ENCODE measurements around the gene CBR4.
A peak's percentile ranks its signal among the peaks of the same experiment; 100 is the strongest.

The CBR4 gene

DNA sequence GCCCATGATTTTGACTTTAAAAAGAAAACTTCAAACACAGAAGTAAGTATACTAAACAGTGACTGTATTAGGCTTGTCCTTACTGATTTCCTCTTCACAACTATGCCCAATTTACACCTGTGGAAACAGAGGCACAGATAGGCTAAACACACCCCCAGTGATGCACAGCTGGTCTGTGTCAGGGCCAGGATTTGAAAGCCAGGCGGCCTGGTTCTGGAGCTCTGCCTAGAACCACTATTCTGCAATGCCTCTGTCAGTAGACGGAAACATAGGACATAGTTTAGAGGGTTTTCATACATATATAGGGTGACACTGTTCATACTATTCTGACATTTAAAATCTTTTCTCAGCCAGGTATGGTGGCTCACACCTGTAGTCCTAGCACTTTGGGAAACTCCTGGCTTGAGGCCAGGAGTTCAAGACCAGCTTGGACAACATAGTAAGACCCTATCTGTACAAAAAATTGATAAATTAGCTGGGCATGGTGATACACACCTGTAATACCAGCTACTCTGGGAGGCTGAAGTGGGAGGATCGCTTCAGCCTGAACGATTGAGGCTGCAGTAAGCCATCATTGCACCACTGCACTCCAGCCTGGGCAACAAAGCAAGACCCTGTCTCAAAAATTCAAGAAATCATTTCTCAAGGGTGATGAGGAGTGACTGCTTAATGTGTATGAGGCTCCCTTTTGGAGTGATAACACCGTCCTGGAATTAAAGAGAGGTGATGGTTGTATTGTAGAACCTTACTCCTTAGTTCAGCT, 23.0 kb upstream of the CBR4 start:
- FAIRE-seq = no peak

DNA sequence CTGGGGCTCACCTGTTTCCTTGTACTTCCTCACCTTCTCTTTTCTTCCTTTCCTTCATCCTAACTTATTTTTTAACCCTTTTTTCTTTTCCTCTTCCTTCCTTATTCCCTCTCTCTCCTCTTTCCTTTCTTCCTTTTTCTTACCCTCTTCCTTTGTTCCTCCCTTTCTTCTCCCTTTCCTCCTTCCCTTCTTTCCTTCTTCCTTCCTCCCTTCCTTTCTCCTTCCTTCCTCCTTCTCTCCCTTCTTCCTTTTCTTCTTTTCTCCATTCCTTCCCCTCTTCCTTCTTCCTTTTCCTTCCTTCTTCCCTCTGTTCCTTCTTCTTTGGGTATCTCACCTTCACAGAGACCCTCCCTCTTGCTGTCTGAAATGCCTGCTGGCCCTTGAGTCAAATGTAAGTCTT, 22.1 kb upstream of the CBR4 start:
- no peak for FAIRE-seq

DNA sequence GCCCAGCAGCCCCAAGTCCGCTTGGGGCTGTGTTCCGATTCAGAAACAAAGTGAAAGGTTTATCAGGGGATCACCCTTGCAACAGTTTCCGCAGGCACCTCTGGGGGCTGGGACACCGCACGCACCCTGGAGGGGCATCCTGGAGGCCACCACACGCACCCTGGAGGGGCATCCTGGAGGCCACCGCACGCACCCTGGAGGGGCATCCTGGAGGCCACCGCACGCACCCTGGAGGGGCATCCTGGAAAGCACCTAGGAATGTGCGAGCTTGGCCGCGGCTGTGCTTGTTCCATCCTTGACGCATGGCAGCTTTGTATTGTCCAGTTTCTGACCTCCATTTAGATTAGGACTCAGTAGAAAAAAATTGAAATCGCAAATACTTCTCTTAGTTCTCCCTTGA, 21.3 kb upstream of the CBR4 start:
- FAIRE-seq = no peak

DNA sequence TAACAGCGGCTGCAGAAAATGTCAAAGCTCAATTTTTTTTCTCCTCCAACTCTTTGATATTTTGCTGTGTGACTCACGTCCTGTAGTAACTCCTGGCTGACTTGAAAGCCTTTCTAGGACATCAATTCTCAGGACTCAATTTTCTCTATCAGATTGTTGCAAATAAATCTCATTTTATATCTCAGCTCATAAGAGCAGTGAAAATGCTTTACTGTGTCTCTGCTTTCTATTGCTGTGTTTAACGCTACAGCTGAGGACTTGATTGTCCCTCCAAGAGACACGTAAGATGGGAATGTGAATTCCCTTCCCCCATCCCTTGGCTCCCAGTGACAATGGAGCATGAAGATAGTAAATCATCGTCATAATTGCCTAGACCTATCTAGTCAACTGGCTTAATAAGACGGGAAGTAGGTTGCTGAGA, 20.5 kb upstream of the CBR4 start:
- no peak for FAIRE-seq

DNA sequence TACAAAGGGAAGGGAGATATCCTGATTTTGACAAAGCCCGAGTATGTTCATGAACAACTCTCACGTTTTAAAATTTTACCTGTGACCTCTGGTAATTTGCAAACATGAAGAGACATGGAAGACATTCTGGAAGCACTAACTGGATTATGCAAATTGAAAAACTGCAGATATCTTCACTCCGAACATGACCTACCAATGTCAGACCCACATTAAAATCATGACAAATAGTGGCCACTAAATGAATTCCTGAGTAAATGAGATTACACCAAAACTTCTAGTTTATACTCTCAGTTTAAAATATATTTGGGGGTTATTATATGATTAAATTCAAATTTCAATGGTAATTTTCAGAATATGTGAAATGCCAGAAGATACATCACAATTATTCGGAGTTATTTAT, 19.9 kb upstream of the CBR4 start:
- no peak for FAIRE-seq

DNA sequence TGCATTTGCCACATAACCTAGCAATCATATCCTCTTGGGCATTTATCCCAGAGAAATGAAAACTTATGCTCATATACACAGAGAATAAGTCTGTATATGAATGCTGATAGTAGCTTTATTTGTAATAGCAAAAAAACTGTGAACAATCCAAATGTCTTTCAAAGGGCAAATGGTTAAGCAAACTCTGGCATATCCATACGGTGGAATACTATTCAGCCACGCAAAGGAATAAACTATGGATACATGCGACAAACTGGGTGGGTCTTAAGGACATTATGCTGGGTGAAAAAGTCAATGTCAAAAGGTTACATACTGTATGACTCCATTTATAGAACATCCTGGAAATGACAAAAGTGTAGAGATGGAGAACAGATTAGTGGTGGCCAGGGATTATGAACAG, 17.6 kb upstream of the CBR4 start:
- FAIRE-seq = no peak

DNA sequence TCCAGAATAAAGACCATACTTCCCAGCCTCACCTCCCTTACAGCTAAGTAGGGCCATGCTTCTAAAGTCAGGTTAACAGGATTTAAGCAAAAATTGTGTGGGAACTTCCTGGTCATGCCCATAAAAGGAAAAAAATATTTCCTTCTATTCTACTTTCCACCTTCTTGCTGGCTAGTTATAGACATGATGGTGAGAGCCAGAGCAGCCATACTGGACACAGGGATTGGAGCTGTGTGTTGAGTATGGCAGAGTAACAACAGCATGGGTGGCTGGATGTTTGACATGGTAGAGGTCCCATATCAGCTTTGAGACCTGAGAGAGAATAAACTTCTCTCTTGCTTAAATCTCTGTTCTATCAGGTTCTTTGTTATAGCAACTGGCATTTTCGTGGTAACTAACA, 15.1 kb upstream of the CBR4 start:
- FAIRE-seq = no peak

DNA sequence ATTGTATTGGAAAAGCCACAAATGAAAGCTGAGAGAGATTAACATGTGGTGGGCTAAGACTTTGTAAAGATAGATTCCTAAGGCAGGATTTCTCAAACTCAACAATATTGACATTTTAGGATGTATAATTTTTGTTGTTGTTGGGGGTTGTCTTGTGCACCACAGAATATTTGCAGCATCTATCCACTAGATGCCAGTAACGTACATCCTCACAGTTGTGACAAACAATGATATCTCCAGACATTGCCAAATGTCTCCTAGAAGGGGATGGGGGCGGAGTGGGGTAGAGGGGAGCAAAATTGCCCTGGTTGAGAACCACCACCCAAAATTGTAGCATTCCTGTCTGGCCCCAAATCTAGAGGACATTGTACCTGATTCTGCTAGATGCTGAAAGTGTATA, 14.7 kb upstream of the CBR4 start:
- no peak for FAIRE-seq

DNA sequence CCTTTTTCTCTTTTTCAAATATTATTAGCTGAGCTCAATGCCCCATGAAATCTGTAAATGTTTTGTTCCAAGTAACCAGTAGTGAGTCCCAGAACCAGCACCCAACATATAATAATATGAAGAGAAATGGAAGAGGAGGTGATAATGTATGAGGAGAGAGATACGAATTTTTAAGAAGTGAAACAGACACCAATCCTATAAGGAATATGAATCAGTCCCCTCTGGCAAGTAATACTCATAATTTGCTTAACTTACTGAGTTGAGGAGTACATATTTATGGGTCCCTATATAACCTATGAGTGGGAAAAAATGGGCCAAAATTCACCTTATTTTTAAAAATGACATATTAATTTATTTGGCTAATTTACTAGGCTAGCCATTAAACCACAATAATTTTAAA, 8.4 kb upstream of the CBR4 start:
- FAIRE-seq = no peak

DNA sequence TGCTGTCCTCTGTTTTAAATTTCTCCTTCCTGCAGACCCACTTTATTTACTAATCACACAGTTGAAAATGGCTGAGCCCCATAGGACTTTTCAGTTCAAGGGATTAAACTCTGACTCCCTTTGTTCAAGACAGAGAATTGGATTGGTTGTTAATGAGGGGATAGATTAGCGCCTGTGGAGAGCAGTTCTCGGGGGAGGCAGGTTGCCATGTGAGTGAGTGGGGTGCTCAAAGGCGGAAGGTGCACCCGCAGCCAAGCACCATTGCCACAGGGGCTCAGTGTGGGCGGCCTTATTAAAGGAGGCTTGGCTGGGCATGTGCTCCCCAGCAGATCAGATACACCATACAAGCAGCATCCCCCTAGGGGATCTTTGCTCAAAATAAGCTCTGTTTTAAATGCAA, 7.9 kb upstream of the CBR4 start:
- FAIRE-seq = no peak

DNA sequence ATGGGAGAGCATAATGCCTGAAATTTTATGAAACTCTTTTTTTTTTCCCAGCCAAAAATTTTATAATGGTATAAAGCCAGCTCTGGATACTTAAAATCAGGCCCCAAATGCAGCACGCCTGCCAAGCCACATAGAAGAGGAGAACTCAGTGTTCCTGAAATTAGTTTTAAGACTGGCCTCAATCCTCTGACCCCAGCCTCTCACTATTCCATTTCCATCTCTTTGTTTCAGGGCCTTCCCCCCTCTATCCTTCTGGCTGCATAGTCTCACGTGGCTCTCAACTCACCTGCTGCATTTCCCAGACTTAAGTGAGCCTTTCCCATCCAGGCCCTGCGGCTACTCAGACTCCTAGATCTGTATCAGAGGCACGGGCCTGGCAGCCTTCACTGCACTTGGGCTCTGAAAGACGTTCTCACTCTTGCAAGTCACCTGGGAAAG, 5.2 kb upstream of the CBR4 start:
- FAIRE-seq = no peak

DNA sequence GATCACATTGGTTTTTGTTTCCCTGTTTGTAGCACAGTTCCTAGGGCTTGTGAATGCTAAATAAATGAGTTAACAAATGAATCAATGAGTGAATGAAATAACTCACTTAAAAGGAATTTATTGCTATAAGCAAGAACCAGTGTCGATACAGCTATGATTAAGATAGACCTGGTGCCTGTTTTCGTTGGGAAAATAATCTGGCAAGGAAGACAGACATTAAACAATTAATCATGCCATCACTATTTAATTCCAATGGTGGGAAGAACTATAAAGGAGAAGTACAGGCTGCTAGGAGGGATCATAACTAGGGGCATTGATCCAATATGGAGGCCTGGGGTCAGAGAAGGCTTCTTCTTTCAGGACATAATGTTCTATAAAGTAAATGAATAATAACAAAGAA, 4.5 kb upstream of the CBR4 start:
- FAIRE-seq = no peak

DNA sequence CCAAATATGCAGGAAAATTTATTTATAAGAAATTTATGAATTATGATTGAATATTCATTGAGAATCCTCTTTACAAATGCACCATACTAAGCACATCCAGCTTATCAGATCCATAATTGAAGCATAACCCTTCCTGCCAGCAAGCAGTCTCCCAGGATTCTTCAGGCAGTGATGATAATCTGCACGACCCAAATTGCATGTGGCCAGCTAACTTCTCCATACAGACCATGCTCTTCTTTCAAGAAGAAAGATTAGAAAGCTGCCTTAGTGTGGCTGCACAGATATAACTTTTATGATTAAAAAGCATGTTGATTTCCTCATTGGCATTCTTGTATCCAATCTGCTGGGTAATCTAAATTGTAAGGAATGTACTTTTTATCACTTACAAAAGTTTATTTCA, 3.3 kb upstream of the CBR4 start:
- no peak for FAIRE-seq

DNA sequence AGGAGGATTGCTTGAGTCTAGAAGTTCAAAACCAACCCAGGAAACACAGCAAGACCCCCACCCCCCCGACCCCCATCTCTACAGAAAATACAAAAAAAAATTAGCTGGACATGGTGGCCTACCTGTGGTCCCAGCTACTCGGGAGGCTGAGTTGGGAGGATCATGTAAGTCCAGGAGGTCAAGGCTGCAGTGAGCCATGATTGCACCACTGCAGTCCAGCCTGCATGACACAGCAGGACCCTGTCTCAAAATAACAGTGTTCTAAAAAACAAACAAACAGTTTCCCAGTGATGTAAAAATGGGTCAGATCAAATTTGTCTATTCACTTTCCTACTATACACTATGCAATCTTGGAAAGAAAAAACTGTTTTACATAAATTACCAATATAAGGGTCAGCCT, 2.0 kb upstream of the CBR4 start:
- FAIRE-seq = no peak

DNA sequence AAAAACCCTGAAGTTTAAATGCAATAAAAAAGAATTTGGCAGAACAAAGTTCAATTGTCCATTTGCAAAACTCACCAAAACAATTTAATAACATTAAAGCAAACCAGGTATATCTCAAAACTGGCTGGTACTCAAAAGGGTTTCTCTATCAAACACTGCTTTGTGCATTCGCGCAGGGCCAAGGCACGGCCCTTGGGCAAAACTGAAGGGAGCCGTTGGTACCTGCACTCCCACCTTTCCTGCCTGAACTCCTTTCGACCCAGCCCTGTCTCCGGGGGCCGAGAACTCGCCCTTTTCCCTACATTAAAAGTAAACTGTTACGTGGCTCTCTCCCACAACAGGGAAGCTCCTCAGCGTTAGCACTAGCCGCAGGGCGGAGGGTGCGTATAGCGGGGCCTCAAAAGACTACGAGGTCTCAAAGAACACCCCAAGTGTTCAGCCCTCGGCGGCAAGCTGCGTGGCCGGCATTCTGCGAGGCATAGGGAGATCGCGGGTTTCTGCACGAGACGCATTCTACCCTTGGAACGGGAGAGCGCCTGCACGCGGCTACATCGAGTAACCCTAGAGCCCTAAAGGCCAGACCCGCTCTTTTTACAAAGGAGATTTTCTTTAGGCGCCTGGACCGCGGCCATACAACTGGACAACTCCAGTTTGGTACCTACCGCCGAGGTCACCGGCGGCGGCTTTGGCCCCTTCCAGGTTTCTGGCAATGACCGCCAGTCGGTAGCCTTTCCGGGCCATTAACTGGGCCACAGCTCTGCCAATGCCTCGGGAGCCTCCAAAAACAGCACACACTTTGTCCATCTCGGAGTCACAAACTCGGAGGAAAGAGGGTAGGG, 550 bp downstream of the CBR4 start:
- FAIRE-seq = no peak

DNA sequence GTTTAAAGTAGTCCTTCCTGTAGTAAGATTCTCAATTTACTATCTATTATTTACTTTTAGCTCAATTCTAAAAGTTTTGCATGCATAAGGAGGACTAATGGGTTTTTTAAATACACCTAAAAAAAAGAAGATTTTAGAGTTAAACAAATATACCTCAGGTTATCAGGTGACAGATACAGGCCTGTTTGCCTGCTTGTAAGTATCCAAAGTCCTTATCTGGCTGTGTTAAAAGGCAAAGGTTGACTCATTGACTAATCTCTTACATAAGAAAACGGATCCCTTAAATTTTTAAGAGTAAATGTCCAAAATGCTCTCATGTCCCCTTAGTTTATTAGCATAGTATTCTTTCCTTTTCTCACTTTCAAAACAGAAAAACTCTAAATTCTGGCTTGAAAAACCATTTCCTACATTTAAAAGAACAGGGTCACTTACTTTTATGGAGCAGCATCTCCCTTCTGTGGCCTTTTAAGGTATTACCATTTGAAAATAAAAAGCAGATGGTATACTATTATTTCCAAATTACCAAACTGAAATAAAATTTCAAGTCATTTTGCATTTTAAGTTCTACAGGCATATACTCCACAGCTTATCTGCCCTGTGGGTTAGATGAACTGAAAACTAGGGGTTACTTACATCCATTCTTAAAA, 4.5 kb downstream of the CBR4 start:
- peak; percentile 95 for FAIRE-seq

DNA sequence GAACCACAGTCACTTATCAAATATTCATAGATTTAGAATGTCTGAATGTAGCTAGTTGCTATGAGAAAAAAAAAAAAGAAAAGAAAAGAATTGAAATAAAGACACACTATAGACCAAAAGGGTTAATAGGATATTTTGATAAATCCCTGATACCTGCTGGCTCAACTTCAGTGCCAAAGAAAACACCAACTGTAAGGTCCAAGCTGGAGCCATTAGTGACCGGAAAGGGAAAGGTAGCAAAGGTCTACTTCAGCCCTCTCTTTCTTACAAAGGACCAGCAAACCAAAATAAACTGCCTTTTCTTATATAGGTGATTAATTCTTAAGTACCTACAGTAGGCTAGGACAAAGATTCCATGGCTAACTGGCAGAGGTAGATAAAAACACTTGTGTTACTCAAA, 9.7 kb downstream of the CBR4 start:
- FAIRE-seq = no peak

DNA sequence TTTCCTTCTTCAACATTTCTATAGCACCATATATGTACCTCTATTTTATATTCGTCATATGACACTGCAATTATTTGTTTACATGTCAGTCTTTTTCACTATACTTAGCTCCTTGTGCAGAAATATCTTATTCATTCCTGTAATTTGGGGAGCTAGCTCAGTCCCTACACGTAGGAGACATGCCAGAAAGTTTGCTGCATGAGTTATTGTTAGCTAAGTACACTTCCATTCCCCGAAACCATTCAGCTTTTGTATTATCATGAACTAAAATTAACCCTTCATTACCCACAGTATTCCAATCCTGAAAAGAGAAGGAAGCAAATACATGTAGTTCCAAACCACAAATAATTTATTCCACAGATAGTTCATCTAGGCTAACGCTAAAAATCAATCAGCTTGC, 10.2 kb downstream of the CBR4 start:
- FAIRE-seq = no peak

DNA sequence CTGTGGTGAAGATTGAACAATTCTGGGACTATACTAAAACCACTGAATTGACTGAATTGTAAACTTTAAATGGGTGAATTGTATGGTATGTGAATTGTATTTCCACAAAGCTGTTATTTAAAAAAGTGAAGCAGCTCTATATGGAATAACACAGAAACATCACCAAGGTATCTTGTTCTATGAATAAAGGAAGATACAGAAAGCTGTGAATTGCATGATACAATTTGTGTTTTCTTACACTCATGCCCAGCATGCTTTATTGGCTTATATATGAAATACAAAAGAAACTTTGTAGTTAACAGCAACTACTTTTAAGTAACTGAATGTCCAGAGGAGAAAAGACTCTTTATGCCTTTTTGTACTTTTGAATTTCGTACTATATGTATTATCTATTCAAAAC, 11.5 kb downstream of the CBR4 start:
- no peak for FAIRE-seq

DNA sequence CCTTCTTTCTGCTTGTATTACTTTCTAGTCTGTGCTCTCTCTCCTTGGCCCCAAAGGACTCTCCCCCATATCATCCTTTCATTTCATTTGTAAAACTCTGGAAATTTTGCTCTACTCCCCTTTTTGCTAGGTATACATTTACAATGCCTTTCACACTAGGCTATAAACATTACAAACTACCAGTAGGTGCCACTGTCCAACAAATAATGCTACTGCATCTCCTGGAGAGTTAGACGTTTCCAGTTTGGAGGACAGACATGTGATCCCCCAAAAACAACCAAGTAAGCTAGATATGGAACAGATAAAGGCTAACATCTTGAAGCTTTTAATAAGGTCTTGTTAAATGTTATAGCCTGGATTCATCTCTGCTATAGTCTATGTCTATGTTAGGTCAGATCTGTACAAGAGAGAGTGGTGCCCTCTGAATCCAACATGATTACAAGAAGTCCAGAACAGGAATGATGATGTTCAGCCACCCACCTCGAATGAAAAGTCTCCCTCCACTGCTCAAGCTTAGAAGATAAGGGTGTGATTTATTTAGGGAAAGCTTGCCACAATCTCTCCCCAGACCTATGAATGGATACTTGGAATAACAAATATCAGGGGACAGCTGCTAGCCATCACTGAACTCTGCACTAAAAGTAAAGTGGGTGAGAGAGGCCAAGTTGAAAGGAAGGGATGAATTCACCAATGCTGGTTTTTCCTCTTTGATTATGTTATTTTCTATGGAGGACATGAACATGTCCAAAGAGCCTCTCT, 14.3 kb downstream of the CBR4 start:
- FAIRE-seq = no peak

DNA sequence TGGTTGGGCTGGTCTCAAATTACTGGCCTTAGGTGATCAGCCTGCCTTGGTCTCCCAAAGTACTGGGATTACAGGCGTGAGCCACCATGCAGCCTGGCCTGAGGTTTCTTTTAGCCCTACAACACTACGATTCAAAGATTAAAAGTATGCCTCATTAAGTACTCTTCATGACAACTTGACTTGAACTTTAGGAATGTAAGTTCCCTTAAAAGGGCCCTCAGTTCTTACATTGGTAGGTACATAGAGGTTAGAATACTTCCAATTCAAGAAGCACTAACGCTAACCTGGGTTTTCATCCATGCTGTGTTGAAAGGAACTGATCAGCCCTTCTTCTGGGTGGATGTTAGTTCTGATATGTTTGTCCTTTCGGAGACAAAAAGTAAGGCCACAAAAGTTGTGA, 15.1 kb downstream of the CBR4 start:
- no peak for FAIRE-seq

DNA sequence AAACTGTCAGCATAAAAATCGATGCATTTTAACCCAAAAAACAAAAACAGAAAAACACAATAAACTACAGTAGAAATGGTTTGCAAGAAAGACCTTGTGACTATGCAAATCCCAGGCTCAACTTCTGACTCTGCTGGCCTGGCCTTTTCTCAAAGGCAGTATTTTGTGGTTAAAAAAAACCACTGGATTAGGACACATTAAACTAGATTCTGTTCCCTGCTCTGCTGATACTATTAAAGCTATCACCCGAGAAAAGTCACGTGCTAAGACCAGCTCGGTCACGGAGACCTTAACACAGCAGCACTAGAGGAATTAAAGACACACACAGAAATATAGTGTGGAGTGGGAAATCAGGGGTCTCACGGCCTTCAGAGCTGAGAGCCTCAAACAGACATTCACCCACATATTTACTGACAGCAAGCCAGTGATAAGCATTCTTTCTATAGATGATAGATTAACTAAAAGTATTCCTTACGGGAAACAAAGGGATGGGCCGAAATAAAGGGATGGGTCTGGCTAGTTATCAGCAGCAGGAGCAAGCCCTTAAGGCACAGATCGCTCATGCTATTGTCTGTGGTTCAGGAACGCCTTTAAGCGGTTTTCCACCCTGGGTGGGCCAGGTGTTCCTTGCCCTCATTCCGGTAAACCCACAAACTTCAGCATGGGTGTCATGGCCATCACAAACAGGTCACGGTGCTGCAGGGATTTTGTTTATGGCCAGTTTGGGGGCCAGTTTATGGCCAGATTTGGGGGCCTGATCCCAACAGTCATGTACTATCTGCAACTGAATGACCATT, 16.1 kb downstream of the CBR4 start:
- no peak for FAIRE-seq
